NCI-H1048 (cell line): Measurements from ENCODE around the gene PRKCE.

Experiments
- DNase-seq: peaks from one replicate; lab custom pipeline; 2025; lab: John Stamatoyannopoulos, UW

The PRKCE gene

DNA sequence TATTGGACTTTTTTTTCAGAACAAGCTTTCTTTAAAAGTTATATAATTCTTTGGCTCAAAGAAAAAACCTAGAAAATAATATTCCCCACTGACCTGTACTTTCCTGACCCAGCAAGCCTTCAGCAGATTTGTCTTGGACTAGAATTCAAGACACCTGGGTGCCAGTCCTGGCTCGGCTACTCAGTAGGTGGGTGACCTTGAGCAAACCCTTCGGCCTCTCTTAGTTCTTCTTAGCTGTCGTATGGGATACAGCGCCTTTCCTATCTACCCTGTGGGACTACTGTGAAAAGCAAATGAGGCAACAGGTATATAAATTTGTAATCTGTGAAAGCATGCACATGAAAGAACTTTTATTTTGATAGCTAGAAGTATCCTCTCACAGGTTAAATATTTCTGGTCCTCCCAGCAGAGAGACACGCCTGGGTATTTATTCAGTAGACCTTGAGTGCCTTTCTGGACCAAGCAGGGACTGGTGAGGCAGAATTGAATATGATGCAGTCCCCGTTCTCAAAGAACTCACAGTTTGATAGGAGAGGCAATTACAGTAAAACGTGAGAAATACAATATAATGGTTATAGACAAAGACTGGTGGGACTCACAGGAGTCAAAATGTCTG is 576.3 kb downstream of the PRKCE start:
- no peak for DNase-seq

DNA sequence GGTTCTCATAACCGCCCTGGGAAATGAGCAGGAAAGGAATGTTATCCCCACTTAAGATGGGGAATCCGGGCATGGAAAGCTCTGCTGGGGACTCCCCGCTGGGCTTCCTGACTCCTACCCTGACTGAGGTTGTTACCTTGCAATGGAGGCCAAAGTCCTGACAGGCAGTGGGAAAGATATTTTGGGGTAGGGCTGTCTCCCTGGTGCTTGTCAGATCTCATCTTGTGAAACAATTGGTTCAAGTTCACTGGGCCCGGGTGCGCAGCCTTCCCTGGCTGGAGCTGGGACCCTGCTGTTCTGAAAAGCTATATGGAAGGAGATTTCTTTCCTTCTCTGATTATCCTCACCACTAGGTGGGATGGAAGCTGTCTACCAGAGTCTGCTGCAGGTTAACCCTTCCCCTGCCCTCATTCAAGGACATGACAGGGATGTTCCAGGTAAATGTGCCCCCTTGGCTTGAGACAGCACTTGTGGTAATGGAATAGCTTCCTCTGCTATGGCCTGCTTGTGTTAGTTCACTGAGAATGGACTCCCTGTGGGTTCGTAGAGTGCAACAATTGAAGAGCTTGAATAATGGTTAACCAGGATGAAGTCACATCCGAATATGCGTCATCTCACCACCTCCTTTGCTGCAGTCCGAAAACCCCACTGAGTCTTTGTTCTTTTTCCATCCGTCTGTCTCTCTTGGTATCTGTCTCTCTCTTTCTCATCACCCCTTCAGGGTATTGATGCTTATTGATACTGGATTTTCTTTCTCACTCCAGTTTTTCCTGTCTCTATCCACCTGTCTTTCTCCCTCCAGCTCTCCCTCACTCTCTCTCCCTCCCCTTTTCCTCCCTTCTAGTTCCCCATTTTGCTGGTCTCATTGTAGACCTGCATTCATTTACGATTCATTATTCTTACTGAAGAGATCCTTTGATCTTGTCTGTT is 577.9 kb downstream of the PRKCE start:
- DNase-seq = no peak

GRCh38 chr2:46230115-46230571 is 578.7 kb downstream of the PRKCE start:
- no peak for DNase-seq

GRCh38 chr2:46230677-46231425 is 579.4 kb downstream of the PRKCE start:
- no peak for DNase-seq

DNA sequence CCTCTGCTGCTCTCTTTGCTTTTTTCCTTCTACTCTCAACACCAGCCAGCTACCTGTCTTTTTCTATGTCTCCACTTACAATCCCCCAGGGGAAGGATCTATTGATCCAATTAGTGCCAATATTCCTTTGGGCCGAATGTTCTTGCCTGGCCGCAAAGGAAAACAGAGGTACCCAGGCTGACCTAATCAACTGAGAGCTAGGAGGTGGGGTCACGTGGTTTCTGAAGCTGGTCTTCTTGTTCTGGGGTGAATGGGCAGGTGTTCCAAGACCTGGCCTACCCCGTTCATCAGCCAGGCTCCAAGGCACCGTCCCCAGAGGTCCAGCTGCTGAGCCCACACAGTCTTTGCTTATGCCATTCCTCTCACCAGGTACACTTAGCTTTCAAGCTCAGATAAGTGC is 580.2 kb downstream of the PRKCE start:
- DNase-seq = no peak

DNA sequence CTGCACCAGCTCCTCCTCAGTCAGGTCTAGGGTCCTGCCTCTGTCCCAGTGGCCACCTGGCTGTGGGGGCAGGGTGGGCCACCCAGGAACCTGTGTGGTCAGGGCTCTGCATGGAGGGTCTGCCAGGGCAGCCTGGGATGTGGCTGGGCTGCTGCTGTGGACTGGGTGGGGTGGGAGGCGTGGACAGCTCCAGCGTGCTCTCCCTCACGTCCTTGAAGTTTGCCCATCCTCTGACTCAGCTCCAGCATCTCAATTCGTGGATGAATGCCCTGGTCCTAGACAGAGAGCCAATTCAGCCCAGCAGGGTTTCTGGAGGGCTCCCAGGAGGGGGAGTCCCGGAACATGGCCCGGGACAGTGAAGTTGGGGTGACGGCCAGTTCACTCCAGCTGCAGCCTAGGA is 581.4 kb downstream of the PRKCE start:
- DNase-seq = no peak

DNA sequence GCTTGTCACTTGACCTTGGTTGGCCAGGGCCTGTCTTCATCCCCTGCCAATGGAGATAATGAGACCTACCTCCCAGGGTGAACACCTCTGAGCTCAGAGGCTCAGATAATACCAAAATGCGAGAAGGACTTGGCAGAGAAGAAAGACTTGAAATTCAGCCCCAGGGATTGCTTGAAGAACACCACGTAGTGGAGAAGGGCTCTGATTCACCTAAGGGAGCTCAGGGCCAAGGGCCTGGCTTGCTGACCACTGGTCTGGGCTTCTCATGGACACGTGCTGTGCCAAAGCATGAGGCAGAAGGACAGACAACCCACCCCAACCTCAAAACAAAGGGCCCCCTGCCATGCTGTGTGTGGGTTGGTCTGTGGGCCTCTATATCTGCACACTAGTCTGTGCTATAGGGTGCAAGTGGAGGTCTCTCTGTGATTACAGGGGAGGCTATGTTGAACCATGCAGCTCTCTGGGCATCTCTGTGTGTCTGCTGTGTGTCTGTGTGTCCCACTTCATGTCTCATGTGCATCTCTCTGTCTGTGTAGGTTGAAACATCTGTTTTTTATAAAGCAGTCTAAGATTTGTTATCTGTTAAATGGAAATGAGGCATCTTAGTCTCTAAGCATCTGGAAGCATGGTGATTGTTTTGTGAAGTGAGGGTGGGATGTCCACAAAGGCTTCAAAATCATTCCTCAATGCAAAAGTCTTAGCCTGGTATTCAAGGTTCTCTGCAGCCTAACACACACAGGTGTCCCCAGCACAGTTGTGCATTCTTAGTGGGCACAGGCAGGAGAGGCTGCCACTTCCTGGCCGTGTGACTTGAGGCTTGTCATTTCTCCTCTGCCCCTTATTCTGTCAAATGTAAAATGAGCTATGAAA is 584.8 kb downstream of the PRKCE start:
- no peak for DNase-seq

- DNase-seq = no peak
Observed at GRCh38 chr2:46236876-46237859, 585.7 kb downstream of the PRKCE start.
